GM12874 (cell line): ENCODE data around the gene GRM2.

ENCODE experiments used
- TF ChIP-seq, protein P1 (sequence below): IDR thresholded peaks from 2 replicates; pipeline ENCODE4 v1.5.1; 2011; ENCODE audit warnings: low read depth, mild to moderate bottlenecking, control low read depth, low read length, moderate library complexity; ENCODE audit not compliant: insufficient read depth

Gene GRM2

DNA sequence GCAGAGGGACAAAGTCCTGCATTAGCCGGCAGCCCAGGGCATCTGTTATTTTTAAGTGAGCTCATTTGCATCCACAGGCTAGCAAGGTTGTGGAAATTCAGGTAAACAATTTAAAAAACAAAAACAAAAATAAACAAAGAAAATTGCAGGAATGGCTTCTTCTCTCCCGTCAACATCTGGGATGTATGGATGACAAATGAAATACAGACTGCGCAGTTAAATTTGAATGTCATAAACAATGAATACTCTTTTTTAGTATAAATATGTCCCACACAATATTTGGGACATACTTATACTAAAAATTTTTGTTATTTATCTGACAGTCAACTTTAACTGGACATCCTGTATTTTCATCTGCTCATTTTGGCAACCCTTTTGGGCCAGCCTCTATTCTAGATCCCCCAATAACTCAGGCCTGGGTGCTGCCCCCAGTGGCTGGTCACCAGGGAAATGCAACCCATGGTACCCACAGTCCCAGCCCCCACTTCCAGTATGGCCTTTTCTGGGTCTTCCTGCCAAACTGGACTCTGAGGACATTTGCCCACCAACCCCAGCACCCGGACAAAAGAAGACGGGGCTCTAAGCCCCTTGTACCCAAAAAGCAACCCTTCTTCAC, 12.7 kb downstream of the GRM2 start:
- TF ChIP-seq, protein P1, sequence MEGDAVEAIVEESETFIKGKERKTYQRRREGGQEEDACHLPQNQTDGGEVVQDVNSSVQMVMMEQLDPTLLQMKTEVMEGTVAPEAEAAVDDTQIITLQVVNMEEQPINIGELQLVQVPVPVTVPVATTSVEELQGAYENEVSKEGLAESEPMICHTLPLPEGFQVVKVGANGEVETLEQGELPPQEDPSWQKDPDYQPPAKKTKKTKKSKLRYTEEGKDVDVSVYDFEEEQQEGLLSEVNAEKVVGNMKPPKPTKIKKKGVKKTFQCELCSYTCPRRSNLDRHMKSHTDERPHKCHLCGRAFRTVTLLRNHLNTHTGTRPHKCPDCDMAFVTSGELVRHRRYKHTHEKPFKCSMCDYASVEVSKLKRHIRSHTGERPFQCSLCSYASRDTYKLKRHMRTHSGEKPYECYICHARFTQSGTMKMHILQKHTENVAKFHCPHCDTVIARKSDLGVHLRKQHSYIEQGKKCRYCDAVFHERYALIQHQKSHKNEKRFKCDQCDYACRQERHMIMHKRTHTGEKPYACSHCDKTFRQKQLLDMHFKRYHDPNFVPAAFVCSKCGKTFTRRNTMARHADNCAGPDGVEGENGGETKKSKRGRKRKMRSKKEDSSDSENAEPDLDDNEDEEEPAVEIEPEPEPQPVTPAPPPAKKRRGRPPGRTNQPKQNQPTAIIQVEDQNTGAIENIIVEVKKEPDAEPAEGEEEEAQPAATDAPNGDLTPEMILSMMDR = peak; percentile 35; the same call in 1 of the 2 replicates

GRCh38 chr3:51720292-51721061, 13.6 kb downstream of the GRM2 start:
- TF ChIP-seq, protein P1 = no peak

DNA sequence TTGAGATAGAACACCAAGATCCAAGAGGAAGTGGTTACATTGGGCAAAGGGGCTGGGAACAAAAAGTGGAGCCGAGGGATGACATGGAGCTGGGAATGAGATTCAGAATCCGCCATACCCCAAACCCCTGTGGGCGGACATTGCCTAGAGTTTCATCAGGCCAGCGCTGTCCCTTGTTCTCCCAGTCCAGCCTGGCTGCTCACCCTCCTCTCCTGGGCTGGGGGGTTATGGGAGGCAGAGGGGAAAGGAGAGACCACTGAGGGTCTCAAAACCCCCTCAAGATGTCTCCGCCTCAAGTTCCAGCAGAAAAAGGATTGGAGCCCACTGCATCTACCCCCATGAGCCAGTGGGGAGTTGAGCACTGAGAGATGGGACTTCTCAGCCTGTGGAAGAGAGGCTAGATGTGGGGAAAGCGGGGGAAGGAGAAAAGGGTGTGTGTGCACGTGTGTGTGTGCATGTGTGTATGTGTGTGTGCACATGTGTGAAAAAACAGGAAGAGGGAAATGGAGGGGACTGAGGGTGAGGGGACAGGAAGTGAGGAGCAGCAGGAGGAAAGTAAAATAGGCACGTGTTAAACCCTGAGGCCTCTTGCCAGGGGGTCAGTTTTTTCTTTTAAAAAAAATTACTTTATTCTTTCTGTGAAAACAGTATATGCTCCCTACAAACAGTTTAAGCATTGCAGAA, 14.3 kb downstream of the GRM2 start:
- TF ChIP-seq, protein P1 = no peak

GRCh38 chr3:51722362-51722761, 15.5 kb downstream of the GRM2 start:
- TF ChIP-seq, protein P1 = 0 out of 2 replicates have a peak, but pooled peaks have one; percentile 7

- TF ChIP-seq, protein P1 = no peak
Observed at GRCh38 chr3:51727500-51727899, 20.6 kb downstream of the GRM2 start.

GRCh38 chr3:51729042-51729633, 22.3 kb downstream of the GRM2 start:
- TF ChIP-seq, protein P1 = no peak
